ENCODE results near the gene EXOC6.
A peak's percentile ranks its signal among the peaks of the same experiment; 100 is the strongest.

The EXOC6 gene

DNA sequence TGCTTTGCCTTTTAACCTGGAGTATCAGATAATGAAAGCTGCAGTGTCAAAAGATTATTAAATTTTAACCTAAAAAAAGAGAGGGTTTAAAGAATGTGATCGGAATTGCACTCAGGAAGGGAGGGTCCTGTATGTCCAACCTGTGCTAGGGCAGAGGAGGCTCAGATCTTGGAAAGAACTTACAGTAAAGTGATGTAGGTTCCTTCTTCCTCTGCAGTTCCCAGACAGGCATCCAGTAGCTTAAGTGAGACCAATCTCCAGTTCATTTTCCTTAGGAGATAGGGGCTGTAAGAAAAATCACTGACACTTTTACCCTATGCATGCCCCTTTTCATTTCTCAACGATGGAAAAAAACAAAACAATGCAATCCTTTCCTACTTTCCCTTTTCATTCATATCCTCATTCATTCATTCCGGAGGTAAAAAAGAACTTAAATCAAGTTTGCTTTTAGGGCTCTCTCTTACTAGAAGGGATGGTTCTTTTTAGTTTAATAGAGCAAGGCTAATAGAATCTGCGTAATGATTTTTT lies 28.3 kb downstream of the EXOC6 start:
- no peak for DNase-seq (ENCODE audit: extremely low read depth, low read depth)
- no peak overlapping the region for H3K4me3 ChIP-seq (replicated peaks; ENCODE audit: low read depth, low read length)
- no peak for TF ChIP-seq CTCF (IDR thresholded peaks at IDR 0.05; ENCODE audit: low read depth, low read length, missing control alignments)

DNA sequence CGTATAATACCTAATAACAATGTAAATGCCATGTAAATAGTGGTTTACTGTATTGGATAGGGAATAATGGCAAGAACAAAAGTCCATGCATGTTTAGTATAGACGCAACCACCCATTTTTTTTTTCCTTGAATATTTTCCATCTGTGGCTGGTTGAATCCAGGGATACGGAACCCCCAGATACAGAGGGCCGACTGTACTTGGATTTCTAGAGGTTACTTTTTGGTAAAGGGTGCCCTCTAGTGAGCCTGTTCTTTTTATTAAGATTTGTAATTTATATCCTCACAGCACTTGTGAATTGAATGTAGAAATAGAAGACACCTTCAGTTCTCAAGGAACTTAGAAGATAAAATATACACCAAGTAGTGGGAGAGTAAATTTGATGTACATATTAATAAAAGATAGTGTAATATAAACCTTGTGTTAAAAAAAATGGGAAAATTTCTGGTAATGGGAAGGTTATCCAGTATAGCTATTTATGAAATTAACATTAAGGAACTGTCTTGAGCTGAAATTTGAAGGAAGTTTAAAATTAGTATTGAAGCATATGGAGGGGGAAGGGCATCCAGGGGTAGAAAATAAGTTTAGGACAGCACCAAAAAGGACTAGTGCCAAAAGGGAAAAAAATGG lies 32.0 kb downstream of the EXOC6 start:
- TF ChIP-seq CTCF (IDR thresholded peaks at IDR 0.05; ENCODE audit: low read depth, low read length, missing control alignments), result peak; percentile 31
- DNase-seq (ENCODE audit: extremely low read depth, low read depth), result peak; percentile 36
- H3K4me3 ChIP-seq (replicated peaks; ENCODE audit: low read depth, low read length), result no peak overlapping the region

- no peak overlapping the region for H3K4me3 ChIP-seq (replicated peaks; ENCODE audit: low read depth, low read length)
- DNase-seq (ENCODE audit: extremely low read depth, low read depth), result no peak
- TF ChIP-seq CTCF (IDR thresholded peaks at IDR 0.05; ENCODE audit: low read depth, low read length, missing control alignments), result no peak
These were observed 32.6 kb downstream of the EXOC6 start for GRCh38 chr10:92880917-92881316.

DNA sequence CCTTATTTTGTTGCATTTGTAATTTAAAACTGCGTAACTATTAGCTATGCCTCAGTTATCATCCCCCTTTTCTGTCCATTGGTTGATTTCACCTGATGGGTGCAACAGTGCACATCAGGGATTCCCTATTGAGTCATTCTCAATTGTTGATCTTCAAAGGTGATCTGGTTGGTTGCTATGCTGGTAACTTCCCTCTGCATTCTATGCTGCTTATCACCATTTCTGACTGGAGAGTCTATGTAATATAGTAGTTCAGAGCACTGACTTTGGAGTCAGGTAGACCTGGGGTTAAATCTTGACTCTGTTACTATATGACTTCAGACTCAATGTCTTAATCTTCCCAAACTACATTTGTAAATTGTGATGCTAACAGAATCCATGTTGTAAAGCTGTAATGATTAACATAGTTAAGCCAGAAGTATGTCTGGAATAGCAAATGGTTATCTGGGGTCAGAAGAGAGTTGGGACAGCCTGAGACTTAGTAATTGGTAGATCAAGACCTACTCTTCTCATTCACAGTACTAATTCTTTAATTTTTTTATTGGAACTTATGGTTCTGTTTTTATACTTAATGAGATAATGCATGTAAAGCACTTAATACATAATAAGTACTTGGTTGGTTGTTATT lies 38.1 kb downstream of the EXOC6 start:
- no peak for TF ChIP-seq CTCF (IDR thresholded peaks at IDR 0.05; ENCODE audit: low read depth, low read length, missing control alignments)
- DNase-seq (ENCODE audit: extremely low read depth, low read depth), result no peak
- no peak overlapping the region for H3K4me3 ChIP-seq (replicated peaks; ENCODE audit: low read depth, low read length)

DNA sequence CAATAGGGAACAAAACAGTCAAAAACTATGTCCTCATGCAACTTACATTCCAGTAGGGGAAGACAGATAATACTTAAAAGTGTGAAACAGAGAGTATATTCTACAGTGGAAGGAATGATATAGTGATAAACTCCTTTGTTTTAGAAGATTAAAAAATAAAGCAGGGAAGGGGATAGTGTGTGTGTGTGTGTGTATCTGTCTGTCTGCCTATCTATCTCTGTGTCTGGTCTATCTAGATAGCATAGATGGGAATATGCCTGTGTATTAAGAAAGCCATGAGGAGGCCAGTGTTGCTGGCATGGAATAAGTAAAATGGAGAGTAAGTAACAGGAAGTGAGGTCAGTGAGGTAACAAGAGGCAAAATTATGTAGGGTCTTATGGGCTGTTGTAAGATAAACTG lies 42.2 kb downstream of the EXOC6 start:
- DNase-seq (ENCODE audit: extremely low read depth, low read depth), result no peak
- TF ChIP-seq CTCF (IDR thresholded peaks at IDR 0.05; ENCODE audit: low read depth, low read length, missing control alignments), result no peak
- H3K4me3 ChIP-seq (replicated peaks; ENCODE audit: low read depth, low read length), result no peak overlapping the region

DNA sequence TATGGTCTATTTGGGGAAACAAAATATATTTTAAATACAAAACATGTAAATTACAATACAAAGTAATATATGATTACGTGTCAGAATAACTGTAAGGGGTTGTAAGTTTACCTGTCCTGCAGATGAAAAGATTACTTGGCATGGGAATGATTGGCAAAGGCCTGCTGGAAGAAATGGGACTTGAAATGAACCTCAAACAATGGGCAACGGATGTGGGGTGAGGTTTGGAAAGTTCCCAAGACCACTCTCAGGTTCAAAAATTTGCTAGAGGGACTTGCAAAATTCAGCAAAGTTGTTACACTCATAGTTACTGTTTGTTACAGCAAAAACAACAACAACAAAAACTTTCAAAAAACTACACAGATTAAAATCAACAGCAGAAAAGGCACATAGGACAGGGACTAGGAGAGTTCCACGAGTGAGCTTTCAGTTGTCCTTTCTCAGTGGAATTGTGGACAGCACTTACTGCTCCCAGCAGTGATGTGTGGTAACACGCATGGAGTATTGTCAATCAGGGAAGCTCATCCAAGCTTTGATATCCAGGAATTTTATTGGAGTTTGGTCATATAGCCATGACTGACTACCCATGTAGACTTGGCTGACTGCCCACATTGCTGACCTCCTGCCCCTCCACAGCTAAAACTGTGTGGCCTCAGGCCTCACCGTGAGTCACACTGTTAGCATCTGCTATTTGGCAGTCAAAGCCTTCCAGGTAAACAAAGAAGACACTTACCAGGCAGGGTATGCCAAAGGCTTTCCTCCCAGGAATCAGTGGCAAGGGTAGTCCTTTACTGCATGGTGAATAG lies 43.8 kb downstream of the EXOC6 start:
- no peak overlapping the region for H3K4me3 ChIP-seq (replicated peaks; ENCODE audit: low read depth, low read length)
- peak; percentile 79 for DNase-seq (ENCODE audit: extremely low read depth, low read depth)
- TF ChIP-seq CTCF (IDR thresholded peaks at IDR 0.05; ENCODE audit: low read depth, low read length, missing control alignments), result no peak
